GM19025 (cell line): ENCODE measurements around the gene CRYBG3.

Experiments used
- ATAC-seq: cut with Tn5 transposase; IDR thresholded peaks from one replicate; pipeline ENCODE4 v1.9.1; 2021; ENCODE audit warnings: mild to moderate bottlenecking, low read depth, moderate library complexity; ENCODE audit not compliant: unreplicated experiment

The CRYBG3 gene

GRCh38 chr3:97821774-97822358, at the start of gene CRYBG3:
Gene CRYBG3, plus strand, starts transcription at chr3:97822011. Its CDS starts 196 bp downstream, at chr3:97822207.
- ATAC-seq: peak; percentile 99

- no peak for ATAC-seq
These were observed 48.9 kb upstream of the CRYBG3 start for GRCh38 chr3:97772926-97773325.

DNA sequence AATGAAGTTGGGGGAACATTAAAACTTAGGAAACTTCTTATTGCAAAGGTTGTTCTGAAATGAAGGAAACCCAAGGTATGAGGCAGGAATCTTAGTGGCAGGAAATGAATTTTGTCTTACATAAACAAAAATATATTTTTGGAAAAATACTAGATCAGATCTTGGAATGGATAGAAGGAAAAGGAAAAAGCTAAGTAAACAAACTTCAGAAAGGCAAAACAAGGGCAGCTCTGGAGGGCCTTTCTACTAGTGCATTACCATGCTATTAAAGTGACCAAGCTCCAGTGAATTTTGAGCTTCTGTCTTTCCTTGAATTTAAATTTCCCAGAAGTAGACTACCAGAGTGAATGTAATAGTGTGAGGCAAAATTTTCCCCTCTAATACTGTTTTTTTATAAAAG, 43.7 kb upstream of the CRYBG3 start:
- ATAC-seq: no peak

DNA sequence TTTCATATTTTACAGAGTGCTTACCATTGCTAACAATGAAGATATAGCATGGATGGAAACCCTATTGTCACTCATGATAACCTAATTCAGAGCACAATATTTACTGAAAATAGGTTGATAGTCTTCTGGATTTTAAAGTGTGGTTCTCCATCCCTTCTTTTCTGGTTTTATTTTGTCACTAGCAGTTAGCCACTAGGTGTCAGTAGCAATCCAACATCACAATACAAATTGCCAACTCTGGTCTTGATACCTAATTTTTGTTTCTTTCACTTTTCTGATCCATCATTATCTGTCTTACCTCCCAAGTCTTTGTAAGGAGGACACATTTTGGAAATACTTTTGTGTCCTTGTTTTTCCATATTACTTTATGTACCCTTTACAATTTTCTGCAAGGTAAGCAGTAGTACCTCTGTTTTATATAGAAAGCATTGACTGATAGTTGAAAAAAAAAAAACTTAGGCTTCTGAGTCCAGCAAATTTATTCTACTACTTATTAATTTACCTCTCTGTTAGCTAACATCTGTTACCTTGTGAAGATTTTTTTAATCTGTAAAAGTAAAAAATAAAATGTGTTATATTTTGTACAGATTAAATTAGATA, 28.3 kb upstream of the CRYBG3 start:
- ATAC-seq: no peak

GRCh38 chr3:97795951-97796350, 25.9 kb upstream of the CRYBG3 start:
- ATAC-seq: no peak

GRCh38 chr3:97804471-97804870, 17.3 kb upstream of the CRYBG3 start:
- no peak for ATAC-seq

- no peak for ATAC-seq
These were observed 10.9 kb upstream of the CRYBG3 start for GRCh38 chr3:97810779-97811390.

GRCh38 chr3:97815149-97815917, 6.5 kb upstream of the CRYBG3 start:
- ATAC-seq: no peak

DNA sequence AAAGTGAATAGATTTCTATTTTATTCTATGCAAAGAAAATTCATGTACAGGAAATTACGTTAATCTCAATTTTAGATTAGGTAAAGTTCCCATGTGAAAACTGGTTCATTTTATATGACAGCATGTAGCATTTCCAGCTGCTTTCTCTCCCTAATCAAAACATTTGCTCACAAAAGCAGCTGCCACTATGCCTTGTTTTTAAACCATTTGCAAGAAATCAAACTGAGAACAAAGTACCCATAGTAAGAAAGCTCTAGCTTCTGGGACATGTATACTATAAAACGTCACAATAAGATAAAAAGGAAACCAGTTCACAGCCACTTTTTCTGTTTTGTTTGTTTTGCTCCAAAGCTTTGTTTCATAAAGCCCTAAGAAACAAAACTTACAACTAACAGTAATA, 5.0 kb upstream of the CRYBG3 start:
- ATAC-seq: no peak

DNA sequence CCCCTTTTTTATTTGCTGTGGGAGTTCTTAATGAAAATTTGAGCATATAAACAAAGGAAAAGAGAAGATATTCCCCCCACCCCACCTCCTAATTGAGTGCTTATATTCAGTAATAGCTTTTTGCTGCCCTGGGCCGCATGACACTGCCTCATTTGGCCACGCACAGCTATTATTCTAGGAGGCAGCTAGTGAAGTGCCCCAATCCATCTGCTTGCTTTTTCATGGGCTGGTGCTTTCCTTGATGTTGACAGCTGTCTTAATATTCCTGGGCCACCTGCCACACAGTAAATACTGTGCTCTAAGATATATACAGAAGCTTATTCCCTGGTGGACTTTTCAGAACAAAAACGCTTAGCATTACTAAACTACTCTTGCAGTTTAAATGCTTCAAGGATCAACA, 3.8 kb upstream of the CRYBG3 start:
- ATAC-seq: no peak

DNA sequence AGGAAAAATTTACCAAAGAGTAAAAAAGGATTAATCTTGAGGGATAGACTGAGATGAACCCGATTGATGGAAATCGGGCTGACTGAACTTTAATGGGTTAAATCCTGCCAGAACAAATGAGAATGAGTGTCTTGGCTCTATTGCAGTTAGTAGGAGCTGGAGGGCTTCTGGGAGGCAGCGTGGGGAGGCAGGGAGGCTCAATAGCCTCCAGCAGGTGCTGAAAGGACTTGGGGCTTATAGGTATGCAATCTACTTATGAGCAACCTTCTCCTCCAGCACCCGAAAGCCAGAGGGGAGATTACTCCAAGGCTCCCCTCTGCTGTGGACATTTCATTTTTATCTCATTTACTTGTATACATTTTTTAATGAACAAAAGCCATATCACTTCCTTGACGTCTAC, 1.0 kb upstream of the CRYBG3 start:
- ATAC-seq: no peak

GRCh38 chr3:97821287-97821773, 481 bp upstream of the CRYBG3 start:
- ATAC-seq: peak; percentile 35

GRCh38 chr3:97822359-97822775, 556 bp downstream of the CRYBG3 start:
- ATAC-seq: peak; percentile 10

DNA sequence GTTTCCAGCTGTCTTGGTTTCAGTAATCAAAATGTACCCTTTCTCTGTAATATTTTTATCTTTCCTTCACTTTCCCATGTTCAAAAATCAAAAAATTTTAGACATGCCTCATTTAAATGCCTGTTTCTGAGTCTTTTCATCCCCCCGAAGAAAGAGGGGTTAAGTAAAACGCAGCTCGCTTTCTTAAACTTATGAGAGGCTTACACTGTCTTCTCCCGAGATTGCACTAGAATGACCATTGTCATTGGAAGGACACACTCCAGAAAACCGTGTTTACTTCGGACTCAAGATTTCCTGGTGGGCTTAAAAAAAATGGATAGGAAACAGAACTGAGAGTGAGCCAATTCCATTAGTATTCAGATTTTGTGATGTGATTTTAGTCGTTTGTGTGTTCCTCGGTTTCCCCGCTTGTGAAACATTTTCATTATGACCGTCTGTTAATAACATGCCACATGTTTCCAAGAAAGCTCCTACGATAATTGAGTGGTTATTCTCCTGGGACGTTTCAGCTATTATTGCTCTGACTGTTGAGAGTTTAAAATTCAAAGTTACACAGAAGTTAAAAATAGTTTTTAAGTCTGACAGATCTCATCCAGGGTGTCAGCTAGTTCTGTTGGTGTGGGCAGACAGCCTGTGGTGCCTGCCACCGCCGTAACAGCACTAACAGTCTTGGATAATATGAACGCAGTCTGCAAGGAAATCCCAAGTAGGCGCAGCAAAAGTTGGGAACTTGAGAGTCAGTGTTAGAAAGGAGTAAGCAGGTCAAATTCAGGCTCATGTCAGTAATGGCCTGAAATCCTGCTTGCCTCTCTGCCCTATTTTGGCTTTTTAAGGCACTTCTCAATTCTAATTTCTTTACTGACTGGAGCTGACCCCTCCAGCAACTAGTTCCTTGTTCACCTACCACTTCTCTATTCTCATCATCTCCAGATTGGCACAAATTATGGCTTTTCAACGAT, 1.5 kb downstream of the CRYBG3 start:
- no peak for ATAC-seq

DNA sequence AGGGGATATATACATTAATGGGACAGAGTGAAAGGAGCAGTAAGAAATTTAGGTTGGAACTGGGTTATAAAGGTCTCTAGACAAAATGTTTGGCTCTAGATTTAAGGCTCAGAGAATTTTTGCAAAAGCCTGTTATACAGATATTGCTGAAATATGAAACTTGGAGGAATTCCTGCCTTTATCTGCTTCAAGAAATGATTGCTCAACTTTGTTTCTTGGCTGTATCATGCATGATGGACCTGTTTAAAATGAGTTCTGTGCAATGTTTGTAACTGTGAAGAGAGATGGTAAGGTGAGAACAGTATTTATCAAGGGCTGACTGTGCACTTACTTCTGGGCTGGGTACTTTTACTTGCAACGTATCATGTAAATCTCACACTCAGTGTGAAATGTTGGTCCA, 3.3 kb downstream of the CRYBG3 start:
- ATAC-seq: no peak

GRCh38 chr3:97827741-97828471, 6.1 kb downstream of the CRYBG3 start:
- no peak for ATAC-seq

DNA sequence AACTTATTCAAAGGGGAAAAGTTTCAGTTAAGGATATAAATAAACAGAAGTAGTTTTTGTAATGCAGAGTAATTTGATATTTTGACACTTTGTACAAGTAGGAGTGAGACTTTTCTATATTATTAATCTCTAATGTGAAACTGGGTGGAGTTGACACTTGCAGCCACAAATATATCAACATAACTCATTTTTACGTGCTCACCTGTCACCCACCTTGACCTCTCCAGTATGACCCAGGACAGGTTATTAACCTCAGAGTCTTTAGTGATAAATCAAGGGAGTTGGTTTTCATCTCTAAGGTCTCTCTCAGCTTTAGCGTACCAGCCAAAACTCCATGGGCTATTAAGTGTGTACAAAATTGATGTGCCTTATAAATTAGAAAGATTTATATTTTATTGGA, 7.4 kb downstream of the CRYBG3 start:
- no peak for ATAC-seq

DNA sequence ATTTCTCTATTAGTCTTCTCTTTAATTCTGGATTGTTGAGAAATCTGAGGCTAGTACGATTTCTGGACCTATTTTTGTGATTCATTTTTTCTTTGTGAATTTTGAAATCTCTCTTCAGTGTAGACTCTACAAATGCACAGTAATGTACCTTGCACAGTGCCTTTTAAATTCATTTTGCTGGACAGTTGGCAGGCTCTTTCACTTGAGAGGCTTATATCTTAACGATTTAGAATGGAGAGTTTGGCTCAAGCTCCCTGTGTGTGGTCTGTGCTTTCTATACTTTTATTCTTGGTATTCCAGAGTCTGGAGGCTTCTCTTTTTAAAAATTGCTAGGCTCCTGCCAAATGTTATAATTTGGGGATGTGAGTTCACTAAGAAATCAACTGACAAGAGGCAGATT, 8.8 kb downstream of the CRYBG3 start:
- ATAC-seq: no peak

GRCh38 chr3:97831140-97831539, 9.3 kb downstream of the CRYBG3 start:
- ATAC-seq: no peak
